GM23248 (cell line): ENCODE results near the gene ZNF132.

Experiments
- EZH2 ChIP-seq: fragments of 200-600 bp; sonication (generic); IDR thresholded peaks from 2 replicates; pipeline ENCODE4 v1.6.1; 2018; ENCODE audit warnings: antibody characterized with exemption, mild to moderate bottlenecking; ENCODE audit not compliant: insufficient read depth, poor library complexity, severe bottlenecking
- EZH2phosphoT487 ChIP-seq: fragments of 200-600 bp; sonication (generic); IDR thresholded peaks from 2 replicates; pipeline ENCODE4 v1.6.1; 2018; ENCODE audit warnings: antibody characterized with exemption, moderate library complexity, mild to moderate bottlenecking, low read depth; ENCODE audit not compliant: insufficient read depth

DNA sequence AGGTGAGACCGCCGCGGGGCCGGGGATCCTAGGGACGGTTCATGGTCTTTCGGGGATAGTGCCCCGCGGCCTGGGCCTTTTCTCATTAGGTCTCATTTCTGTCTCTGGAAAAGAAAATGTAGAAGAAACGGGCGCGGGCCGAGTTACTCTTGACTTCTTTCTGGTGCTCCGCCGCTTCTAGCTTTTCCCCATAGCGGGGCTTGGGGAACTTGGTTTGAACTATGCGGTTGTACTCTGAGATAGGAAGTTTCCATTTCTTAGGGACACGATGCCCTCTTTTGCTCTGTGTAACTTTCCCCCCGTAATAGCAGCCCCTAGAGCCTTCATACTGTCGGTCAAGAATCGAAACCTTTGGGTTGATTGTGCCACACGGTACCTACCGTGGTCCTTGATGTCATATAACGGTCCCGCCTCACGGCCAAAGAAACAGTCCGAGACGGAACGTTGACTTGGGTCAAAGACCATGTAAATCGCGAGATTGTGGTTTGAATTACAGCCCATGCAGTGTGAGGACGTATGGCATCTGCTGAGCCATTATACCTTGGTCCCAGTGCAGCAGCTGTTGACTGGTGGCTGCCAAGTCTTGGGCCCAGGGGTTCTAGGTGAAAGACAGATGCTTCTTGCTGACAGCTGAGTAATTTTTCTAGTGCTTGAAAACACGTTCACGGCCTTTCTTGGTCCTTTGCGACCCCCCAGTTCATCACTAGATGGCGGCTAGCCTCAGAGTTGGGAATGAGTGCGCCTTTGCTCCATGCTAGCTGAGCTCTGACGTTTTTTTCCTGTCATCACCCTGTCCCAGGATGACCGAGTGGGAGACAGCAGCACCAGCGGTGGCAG is 52.4 kb downstream of the ZNF132 start:
- TF ChIP-seq EZH2phosphoT487 (no peak), EZH2 (no peak)
